ENCODE results near the gene LARP1.

DNA sequence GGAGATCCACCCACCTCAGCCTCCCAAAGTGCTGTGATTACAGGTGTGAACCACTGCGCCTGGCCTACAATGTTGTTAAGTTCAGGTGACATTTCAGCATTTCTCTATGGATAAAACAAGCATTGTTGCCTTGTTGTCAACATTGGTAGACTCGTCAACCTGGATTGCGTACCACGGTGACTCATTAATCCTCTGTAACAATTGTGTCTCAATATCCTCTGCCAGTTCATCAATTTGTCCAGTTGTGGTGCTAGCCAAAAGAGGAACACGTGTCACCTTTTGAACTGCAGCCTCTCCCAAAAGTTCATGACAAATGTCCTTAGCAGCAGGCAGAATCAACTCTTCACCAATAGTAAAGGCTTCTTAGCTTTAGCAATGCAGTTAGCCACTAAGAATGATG is 46.3 kb upstream of the LARP1 start:
- TF ChIP-seq POLR2A (IDR thresholded peaks at IDR 0.05), result no peak
- TF ChIP-seq, protein P1, sequence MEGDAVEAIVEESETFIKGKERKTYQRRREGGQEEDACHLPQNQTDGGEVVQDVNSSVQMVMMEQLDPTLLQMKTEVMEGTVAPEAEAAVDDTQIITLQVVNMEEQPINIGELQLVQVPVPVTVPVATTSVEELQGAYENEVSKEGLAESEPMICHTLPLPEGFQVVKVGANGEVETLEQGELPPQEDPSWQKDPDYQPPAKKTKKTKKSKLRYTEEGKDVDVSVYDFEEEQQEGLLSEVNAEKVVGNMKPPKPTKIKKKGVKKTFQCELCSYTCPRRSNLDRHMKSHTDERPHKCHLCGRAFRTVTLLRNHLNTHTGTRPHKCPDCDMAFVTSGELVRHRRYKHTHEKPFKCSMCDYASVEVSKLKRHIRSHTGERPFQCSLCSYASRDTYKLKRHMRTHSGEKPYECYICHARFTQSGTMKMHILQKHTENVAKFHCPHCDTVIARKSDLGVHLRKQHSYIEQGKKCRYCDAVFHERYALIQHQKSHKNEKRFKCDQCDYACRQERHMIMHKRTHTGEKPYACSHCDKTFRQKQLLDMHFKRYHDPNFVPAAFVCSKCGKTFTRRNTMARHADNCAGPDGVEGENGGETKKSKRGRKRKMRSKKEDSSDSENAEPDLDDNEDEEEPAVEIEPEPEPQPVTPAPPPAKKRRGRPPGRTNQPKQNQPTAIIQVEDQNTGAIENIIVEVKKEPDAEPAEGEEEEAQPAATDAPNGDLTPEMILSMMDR (IDR thresholded peaks at IDR 0.05), result no peak
- TF ChIP-seq POLR2AphosphoS5 (IDR thresholded peaks at IDR 0.05), result peak in 1 of 3 donors; percentile 22
